CD14-positive monocyte (primary cell): ENCODE measurements around the gene LASP1. TPM values are rescaled to one million over a fixed set of nuclear protein-coding genes. Genes with fewer than 3 reads are reported as not detected.

Source experiments
- DNase-seq, 3 donors: peaks; one replicate each; pipeline ENCODE4 v3.0.0-alpha.2; 2011 to 2022
- H2AFZ ChIP-seq: 2 replicates; pipeline ENCODE4 v1.6.0; 2012; ENCODE audit warnings: mild to moderate bottlenecking, low read depth, low read length, inconsistent platforms; ENCODE audit not compliant: insufficient read depth, poor library complexity, severe bottlenecking
- H3K27ac ChIP-seq, 2 donors: 1 replicate in 1 of 2; 2 replicates in 1 of 2; pipeline ENCODE4 v1.5.1; 2012 to 2013; ENCODE audit warnings: low read length in 2 of 2, control low read depth in 1 of 2, inconsistent platforms in 1 of 2, low read depth in 1 of 2, mild to moderate bottlenecking in 1 of 2
- H3K27me3 ChIP-seq, 2 donors: one replicate each; pipeline versions ENCODE4 v1.6.0 to v1.6.1; 2011 to 2013; ENCODE audit warnings: low read length in 2 of 2; ENCODE audit not compliant: control insufficient read depth in 2 of 2, insufficient read depth in 2 of 2
- H3K36me3 ChIP-seq, 2 donors: replicated peaks in 1 of 2; 1 replicate in 1 of 2; 2 replicates in 1 of 2; pipeline versions ENCODE4 v1.5.1 to v1.6.1; 2012 to 2013; ENCODE audit warnings: low read length in 2 of 2, control low read depth in 1 of 2, inconsistent platforms in 1 of 2, mild to moderate bottlenecking in 1 of 2; ENCODE audit not compliant: insufficient read depth in 2 of 2, control insufficient read depth in 1 of 2
- H3K4me1 ChIP-seq, 2 donors: 1 replicate in 1 of 2; 2 replicates in 1 of 2; pipeline versions ENCODE4 v1.5.1 to v1.6.1; 2012 to 2013; ENCODE audit warnings: low read length in 2 of 2, control low read depth in 1 of 2, inconsistent platforms in 1 of 2, mild to moderate bottlenecking in 1 of 2, moderate library complexity in 1 of 2; ENCODE audit not compliant: insufficient read depth in 2 of 2, control insufficient read depth in 1 of 2
- H3K4me2 ChIP-seq: replicated peaks from 2 replicates; pipeline ENCODE3; 2012; ENCODE audit warnings: low read length, moderate library complexity, mild to moderate bottlenecking; ENCODE audit not compliant: poor library complexity, severe bottlenecking; ENCODE audit errors: extremely low read depth
- H3K4me3 ChIP-seq, 3 experiments: fragments of 200-600 bp in 1 of 3; sonication (generic) in 1 of 3; replicated peaks in 1 of 3; 1 replicate in 2 of 3; 2 replicates in 1 of 3; pipeline ENCODE4 v1.5.1; 2011 to 2013; ENCODE audit warnings: low read length in 3 of 3, mild to moderate bottlenecking in 3 of 3, control low read depth in 2 of 3, low read depth in 2 of 3, inconsistent platforms in 1 of 3, moderate library complexity in 1 of 3
- H3K79me2 ChIP-seq: 2 replicates; pipeline ENCODE4 v1.6.0; 2012; ENCODE audit warnings: mild to moderate bottlenecking, control low read depth, inconsistent platforms, low read length, moderate library complexity; ENCODE audit not compliant: insufficient read depth
- H3K9ac ChIP-seq: 2 replicates; pipeline ENCODE4 v1.6.0; 2017; ENCODE audit warnings: low read length, mild to moderate bottlenecking; ENCODE audit not compliant: insufficient read depth, poor library complexity, severe bottlenecking
- H3K9me3 ChIP-seq, 2 donors: replicated peaks in 1 of 2; 1 replicate in 1 of 2; 2 replicates in 1 of 2; pipeline versions ENCODE4 v1.5.1 to v1.6.1; 2012 to 2013; ENCODE audit warnings: low read length in 2 of 2, control low read depth in 1 of 2; ENCODE audit not compliant: control insufficient read depth in 1 of 2, insufficient read depth in 1 of 2
- H4K20me1 ChIP-seq: 2 replicates; pipeline ENCODE4 v1.6.0; 2012; ENCODE audit warnings: mild to moderate bottlenecking, low read length, control low read depth, moderate library complexity; ENCODE audit not compliant: insufficient read depth
- H3K27ac Mint-ChIP-seq, 7 donors: one replicate each; pipeline ENCODE4 v1.8.0; 2020; ENCODE audit warnings: mild to moderate bottlenecking in 7 of 7, mixed read lengths in 7 of 7, moderate library complexity in 6 of 7, inconsistent platforms in 2 of 7
- H3K27me3 Mint-ChIP-seq, 3 donors: one replicate each; pipeline ENCODE4 v1.8.0; 2021 to 2022; ENCODE audit warnings: low read depth in 3 of 3, mild to moderate bottlenecking in 3 of 3, mixed read lengths in 3 of 3, moderate library complexity in 3 of 3, inconsistent platforms in 1 of 3
- H3K36me3 Mint-ChIP-seq, 2 donors: one replicate each; pipeline ENCODE4 v1.8.0; 2020; ENCODE audit warnings: mixed read lengths in 2 of 2, inconsistent platforms in 1 of 2, mild to moderate bottlenecking in 1 of 2
- H3K4me1 Mint-ChIP-seq: one replicate; pipeline ENCODE4 v1.8.0; 2020; ENCODE audit warnings: mild to moderate bottlenecking, mixed read lengths
- H3K4me3 Mint-ChIP-seq, 2 donors: one replicate each; pipeline ENCODE4 v1.8.0; 2020; ENCODE audit warnings: mild to moderate bottlenecking in 2 of 2, mixed read lengths in 2 of 2, moderate library complexity in 1 of 2
- H3K9me3 Mint-ChIP-seq, 7 donors: one replicate each; pipeline ENCODE4 v1.8.0; 2020 to 2022; ENCODE audit warnings: mixed read lengths in 7 of 7, mild to moderate bottlenecking in 6 of 7, moderate library complexity in 6 of 7, inconsistent platforms in 2 of 7
- CTCF ChIP-seq: fragments of 200-600 bp; IDR thresholded peaks from one replicate; pipeline ENCODE4 v1.8.0; 2022; ENCODE audit warnings: antibody characterized with exemption, mild to moderate bottlenecking
- WGBS: methylation state at CpG from one replicate; pipeline ENCODE4 v1.1.5; 2013; ENCODE audit warnings: missing lambda C conversion rate; ENCODE audit not compliant: insufficient coverage; 5-methylcytosine and 5-hydroxymethylcytosine counted together
- intact Hi-C, 2 donors: fragments of 100-400 bp; cut with micrococcal nuclease; formaldehyde crosslinking; loops; one replicate each; pipeline versions ENCODE4 v1.15.0 to v1.15.1; 2023
- polyA plus RNA-seq, 3 donors: library from polyadenylated mRNA; depleted of rRNA in 1 of 3; unstranded in 2 of 3; stranded (reverse) in 1 of 3; fragments of 300-500 nt in 2 of 3; fragments of >200 nt in 1 of 3; fragmentation: Illumina TruSeq in 2 of 3; gene quantifications; 1 replicate in 2 of 3; 2 replicates in 1 of 3; pipeline ENCODE4 v1.2.3, GENCODE V29; 2012 to 2021

The LASP1 gene
- polyA plus RNA-seq, 3 donors, result 55.9 to 93.7 (median 70.6) TPM

GRCh38 chr17:38958326-38958725, 88.5 kb downstream of the LASP1 start:
- Histone ChIP-seq H3K27me3 (no peaks in the 10 kb centered on the region), H4K20me1 (no peaks in the 10 kb centered on the region), H3K4me3 (no peak overlapping the region), H3K79me2 (no peaks in the 10 kb centered on the region), H3K9me3 (no peaks in the 10 kb centered on the region), H3K9ac (no peak overlapping the region), H3K4me2 (no peak overlapping the region), H3K36me3 (no peaks in the 10 kb centered on the region), H3K4me1 (no peaks in the 10 kb centered on the region), H3K27ac (no peak overlapping the region), H2AFZ (no peak overlapping the region)
- TF ChIP-seq CTCF, result no peak
- no CpG with 5 or more reads among the region's 1 CpG for WGBS
- H3K4me3 Mint-ChIP-seq, result no peak overlapping the region
- no peaks in the 10 kb centered on the region for H3K9me3 Mint-ChIP-seq
- intact Hi-C loops, result no loop called here
- peaks cover 2 to 8% (median 8%) of the 10 kb centered on the region in 3 donors for H3K27me3 Mint-ChIP-seq
- DNase-seq, result no peak
- no peaks in the 10 kb centered on the region for H3K4me1 Mint-ChIP-seq
- H3K36me3 Mint-ChIP-seq, result no peaks in the 10 kb centered on the region
- no peak overlapping the region for H3K27ac Mint-ChIP-seq

- H3K9me3 Mint-ChIP-seq, result no peaks in the 10 kb centered on the region
- intact Hi-C loops, result no loop called here
- H3K36me3 Mint-ChIP-seq, result no peaks in the 10 kb centered on the region
- H3K4me2 ChIP-seq, result no peak overlapping the region
- H3K79me2 ChIP-seq, result no peaks in the 10 kb centered on the region
- H3K4me1 Mint-ChIP-seq, result no peaks in the 10 kb centered on the region
- TF ChIP-seq CTCF, result no peak
- H4K20me1 ChIP-seq, result no peaks in the 10 kb centered on the region
- DNase-seq, result no peak
- no peaks in the 10 kb centered on the region for H3K9me3 ChIP-seq
- no peaks in the 10 kb centered on the region for H3K36me3 ChIP-seq
- no peak overlapping the region for H3K9ac ChIP-seq
- H2AFZ ChIP-seq, result no peak overlapping the region
- H3K27me3 ChIP-seq, result no peaks in the 10 kb centered on the region
- H3K27me3 Mint-ChIP-seq, result peaks cover 2 to 9% (median 8%) of the 10 kb centered on the region in 3 donors
- H3K27ac Mint-ChIP-seq, result no peak overlapping the region
- H3K4me1 ChIP-seq, result no peaks in the 10 kb centered on the region
- H3K4me3 ChIP-seq, result no peak overlapping the region
- no peak overlapping the region for H3K4me3 Mint-ChIP-seq
- H3K27ac ChIP-seq, result no peak overlapping the region
Observed at GRCh38 chr17:38958756-38959155, 88.9 kb downstream of the LASP1 start.
